Spleen (tissue), 13 donors: ENCODE measurements around the gene LRRC38. TPM values are rescaled to one million over a fixed set of nuclear protein-coding genes. Genes with fewer than 3 reads are reported as not detected.
"Not testable (repeated sequence)": the region's sequence is repeated elsewhere in the genome, so short reads cannot be mapped to it uniquely, and the experiment has no call there.

Experiments used
- DNase-seq: peaks from one replicate; pipeline ENCODE4 v3.0.0-alpha.2; 2020
- H3K27ac ChIP-seq, 8 donors: fragments of 200-600 bp; sonication (generic) in 7 of 8; 1 replicate in 4 of 8; 2 replicates in 4 of 8; pipeline versions ENCODE4 v1.5.0 to v1.8.0; 2016 to 2021; ENCODE audit warnings: inconsistent platforms in 4 of 8, mild to moderate bottlenecking in 4 of 8, moderate library complexity in 1 of 8
- H3K27me3 ChIP-seq, 7 donors: fragments of 200-600 bp; sonication (generic) in 6 of 7; replicated peaks in 1 of 7; 1 replicate in 4 of 7; 2 replicates in 3 of 7; pipeline versions ENCODE4 v1.5.0 to v1.8.0; 2016 to 2021; ENCODE audit warnings: inconsistent platforms in 3 of 7, mild to moderate bottlenecking in 1 of 7
- H3K36me3 ChIP-seq, 6 donors: fragments of 200-600 bp; sonication (generic) in 5 of 6; 1 replicate in 4 of 6; 2 replicates in 2 of 6; pipeline versions ENCODE4 v1.5.0 to v1.8.0; 2016 to 2021; ENCODE audit warnings: inconsistent platforms in 2 of 6
- H3K4me1 ChIP-seq, 6 donors: fragments of 200-600 bp; sonication (generic) in 5 of 6; 1 replicate in 3 of 6; 2 replicates in 3 of 6; pipeline versions ENCODE4 v1.5.0 to v1.8.0; 2016 to 2021; ENCODE audit warnings: inconsistent platforms in 3 of 6
- H3K4me3 ChIP-seq, 8 donors: fragments of 200-600 bp; sonication (generic) in 7 of 8; 1 replicate in 4 of 8; 2 replicates in 4 of 8; pipeline versions ENCODE4 v1.5.0 to v1.8.0; 2016 to 2021; ENCODE audit warnings: inconsistent platforms in 4 of 8, mild to moderate bottlenecking in 4 of 8, moderate library complexity in 2 of 8
- H3K9me3 ChIP-seq, 8 donors: fragments of 200-600 bp; sonication (generic) in 7 of 8; 1 replicate in 4 of 8; 2 replicates in 4 of 8; pipeline versions ENCODE4 v1.5.0 to v1.8.0; 2016 to 2021; ENCODE audit warnings: inconsistent platforms in 4 of 8
- POLR2A ChIP-seq, 3 donors: fragments of 450-650 bp; IDR thresholded peaks; one replicate each; pipeline ENCODE4 v1.5.1; 2017; ENCODE audit warnings: antibody characterized with exemption in 3 of 3, mild to moderate bottlenecking in 1 of 3
- POLR2AphosphoS5 ChIP-seq, 3 donors: sonication (generic); formaldehyde crosslinking; IDR thresholded peaks; one replicate each; pipeline ENCODE4 v1.5.1; 2017; ENCODE audit warnings: antibody characterized with exemption in 3 of 3
- WGBS, 5 donors: extraction: QIAGEN DNeasy Blood & Tissue Kit in 3 of 5; methylation state at CpG; one replicate each; pipeline versions ENCODE4 v1.1.5 to v1.1.7; 2013 to 2018; 5-methylcytosine and 5-hydroxymethylcytosine counted together
- intact Hi-C: fragments of 100-400 bp; cut with DNase I; formaldehyde crosslinking; loops from one replicate; pipeline ENCODE4 v1.15.0; 2023; ENCODE audit warnings: low total_unique reads
- long read RNA-seq, 2 donors: transcript quantifications; one replicate each; lab custom pipeline, GENCODE V29; 2026
- polyA plus RNA-seq, 3 donors: library from polyadenylated mRNA; stranded (reverse); fragments of 200-250 nt; gene quantifications; one replicate each; pipeline ENCODE4 v1.2.1, GENCODE V29; 2013
- total RNA-seq, 7 donors: library from RNA; depleted of rRNA in 3 of 7; stranded (reverse); fragments of >200 nt in 3 of 7; fragmentation: NEBNext Ultra II Directional in 4 of 7; extraction: Animal tissue kit (Norgen Biotek cat#: 25700) in 4 of 7; gene quantifications; one replicate each; pipeline versions ENCODE4 v1.1.0 to v1.2.1, GENCODE V29; 2016 to 2021
- TF ChIP-seq, protein P1 (sequence below), 11 experiments: fragments of 200-600 bp in 7 of 11; fragments of 450-650 bp in 4 of 11; sonication (generic) in 4 of 11; IDR thresholded peaks in 8 of 11; conservative IDR thresholded peaks in 3 of 11; 1 replicate in 7 of 11; 2 replicates in 4 of 11; pipeline versions ENCODE4 v1.4.0 to v1.8.0; 2016 to 2021; ENCODE audit warnings: antibody characterized with exemption in 11 of 11, inconsistent platforms in 4 of 11, mild to moderate bottlenecking in 1 of 11
- donor health status: healthy with polysubstance abuse.
- donor health status: DM: no; HTN: no; CAD: no; lungs with moderate emphysema.
- donor health status: DM: no; HTN: no; CAD: no.
- donor health status: Bipolar disorder and iron deficiency.
- donor health status: healthy.
- donor health status: DM: no; HTN: no; CAD: no.
- donor health status: DM: yes; HTN: yes; CAD: no.

LRRC38 gene
- under 1 TPM in 1 of 7 donors, not detected in 6; 0.28 TPM for total RNA-seq
- polyA plus RNA-seq = under 1 TPM in 1 of 3 donors, not detected in 2; 0.03 TPM
- long read RNA-seq, donor 1 = 0 reads
- long read RNA-seq, donor 2 = 0 reads

DNA sequence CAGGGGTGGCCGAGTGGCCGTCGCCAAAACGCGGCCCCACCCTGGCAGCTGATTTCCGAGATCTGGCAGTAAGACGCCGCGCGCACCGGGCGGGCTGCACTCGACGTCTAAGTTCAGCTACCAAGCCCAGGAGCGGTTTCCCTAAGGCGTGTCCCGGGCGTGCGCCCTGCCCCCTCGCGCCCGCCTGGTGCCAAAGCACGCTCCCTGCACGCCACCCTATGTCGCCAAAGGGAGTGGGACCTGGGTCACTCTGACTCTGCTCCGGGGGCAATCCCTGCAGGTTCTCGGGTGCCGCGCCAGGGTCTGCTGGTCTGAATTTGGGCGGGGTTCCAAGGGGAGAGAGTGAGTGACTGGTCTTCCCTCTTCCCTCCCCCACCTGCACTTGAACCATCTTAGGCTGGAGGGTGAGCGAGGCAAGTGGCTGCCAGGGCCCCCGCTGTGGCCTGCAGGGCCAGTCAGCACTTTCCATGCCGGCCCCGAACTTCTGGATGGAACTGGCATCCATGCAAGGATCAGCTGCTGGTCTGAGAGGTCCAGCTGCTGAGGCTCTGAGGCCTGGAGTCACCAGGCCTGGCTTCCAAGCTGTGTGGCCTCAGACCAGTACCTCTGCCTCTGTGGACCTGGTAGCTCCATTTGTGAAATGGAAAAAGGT lies at the start of gene LRRC38:
Gene LRRC38, minus strand, starts transcription at position 109 of the 652 bp plus-strand sequence. CDS start 410 bp downstream, outside the sequence.
- no peak for DNase-seq
- H3K27me3 ChIP-seq = peaks cover 0 to 96% (median 32%) of the 10 kb centered on the region in 7 donors
- intact Hi-C loops = no loop called here

DNA sequence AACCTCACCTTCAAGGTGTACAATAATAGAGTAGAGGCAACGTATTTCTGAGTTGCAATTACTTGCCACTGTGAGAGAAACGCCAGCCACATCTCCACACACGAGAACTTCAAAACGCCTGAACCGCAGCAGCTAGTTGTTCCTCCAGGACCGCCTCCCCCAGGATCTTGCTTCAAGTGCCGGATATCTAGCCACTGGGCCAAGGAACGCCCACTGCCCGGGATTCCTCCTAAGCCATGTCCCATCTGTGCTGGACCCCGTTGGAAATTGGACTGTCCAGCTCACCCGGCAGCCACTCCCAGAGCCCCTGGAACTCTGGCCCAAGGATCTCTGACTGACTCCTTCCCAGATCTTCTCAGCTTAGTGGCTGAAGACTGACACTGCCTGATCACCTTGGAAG lies 49.2 kb upstream of the LRRC38 start:
- H3K9me3 ChIP-seq, H3K27ac ChIP-seq, H3K36me3 ChIP-seq, H3K4me3 ChIP-seq, H3K4me1 ChIP-seq, intact Hi-C loops, DNase-seq: not testable (repeated sequence)
- WGBS, 5 donors = 90 to 94% (median 91%) methylated on average over 11 of the region's 11 CpGs
- H3K27me3 ChIP-seq = peaks cover 0 to 15% (median 0%) of the 10 kb centered on the region in 7 donors

More for the DNA sequence above, at the start of gene LRRC38:
- Histone ChIP-seq H3K4me3 (no peak within 1 kb of the TSS), H3K27ac (no peak within 1 kb of the TSS), H3K36me3 (no peaks in the 10 kb centered on the region), H3K4me1 (peaks cover 0 to 12% (median 2%) of the 10 kb centered on the region in 6 donors), H3K9me3 (peaks cover 0 to 9% (median 2%) of the 10 kb centered on the region in 8 donors)
- no peak for TF ChIP-seq POLR2A (IDR thresholded peaks at IDR 0.05)
- no peak for TF ChIP-seq POLR2AphosphoS5 (IDR thresholded peaks at IDR 0.05)
- WGBS, 5 donors = 6 to 10% (median 7%) methylated on average over 29 to 34 of the region's 34 CpGs

GRCh38 chr1:13560541-13560940 lies 46.7 kb upstream of the LRRC38 start:
- Histone ChIP-seq H3K36me3 (no peaks in the 10 kb centered on the region), H3K4me1 (no peaks in the 10 kb centered on the region), H3K4me3 (no peak overlapping the region), H3K27me3 (peaks cover 0 to 4% (median 0%) of the 10 kb centered on the region in 7 donors), H3K27ac (no peak overlapping the region), H3K9me3 (no peaks in the 10 kb centered on the region)
- no peak for TF ChIP-seq POLR2A (IDR thresholded peaks at IDR 0.05)
- TF ChIP-seq, protein P1, sequence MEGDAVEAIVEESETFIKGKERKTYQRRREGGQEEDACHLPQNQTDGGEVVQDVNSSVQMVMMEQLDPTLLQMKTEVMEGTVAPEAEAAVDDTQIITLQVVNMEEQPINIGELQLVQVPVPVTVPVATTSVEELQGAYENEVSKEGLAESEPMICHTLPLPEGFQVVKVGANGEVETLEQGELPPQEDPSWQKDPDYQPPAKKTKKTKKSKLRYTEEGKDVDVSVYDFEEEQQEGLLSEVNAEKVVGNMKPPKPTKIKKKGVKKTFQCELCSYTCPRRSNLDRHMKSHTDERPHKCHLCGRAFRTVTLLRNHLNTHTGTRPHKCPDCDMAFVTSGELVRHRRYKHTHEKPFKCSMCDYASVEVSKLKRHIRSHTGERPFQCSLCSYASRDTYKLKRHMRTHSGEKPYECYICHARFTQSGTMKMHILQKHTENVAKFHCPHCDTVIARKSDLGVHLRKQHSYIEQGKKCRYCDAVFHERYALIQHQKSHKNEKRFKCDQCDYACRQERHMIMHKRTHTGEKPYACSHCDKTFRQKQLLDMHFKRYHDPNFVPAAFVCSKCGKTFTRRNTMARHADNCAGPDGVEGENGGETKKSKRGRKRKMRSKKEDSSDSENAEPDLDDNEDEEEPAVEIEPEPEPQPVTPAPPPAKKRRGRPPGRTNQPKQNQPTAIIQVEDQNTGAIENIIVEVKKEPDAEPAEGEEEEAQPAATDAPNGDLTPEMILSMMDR (IDR thresholded peaks at IDR 0.05 in 8 of 11, conservative IDR thresholded peaks at IDR 0.05 in 3 of 11) = no peak
- TF ChIP-seq POLR2AphosphoS5 (IDR thresholded peaks at IDR 0.05) = no peak
- intact Hi-C loops = no loop called here
- no peak for DNase-seq
- WGBS, 5 donors = 77 to 93% (median 82%) methylated on average over 6 of the region's 6 CpGs

DNA sequence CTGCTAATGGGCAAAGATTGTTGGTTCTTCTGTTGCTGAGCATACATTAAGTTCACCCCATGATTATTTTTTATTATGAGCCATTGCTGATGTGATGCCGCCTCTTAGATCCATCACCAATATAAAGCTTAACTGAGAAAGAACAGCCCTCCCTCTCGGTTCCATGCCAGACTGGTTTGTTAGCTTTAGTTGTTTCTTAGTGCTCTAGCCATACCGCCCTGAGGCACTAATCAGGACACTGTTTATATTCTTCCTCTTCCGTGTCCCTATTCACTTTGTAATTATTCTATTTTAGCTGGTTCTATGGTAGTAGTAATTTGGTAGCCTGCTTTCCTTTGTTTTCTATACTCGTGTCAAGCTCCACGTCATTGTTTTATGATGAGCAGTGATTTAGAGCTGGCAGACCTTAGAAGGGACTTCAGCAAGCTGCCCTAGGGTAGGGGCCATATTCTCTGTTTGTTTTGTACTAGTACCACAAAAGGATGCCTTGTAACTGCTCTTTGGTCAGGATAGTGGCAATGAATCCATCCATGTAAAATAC lies 42.5 kb upstream of the LRRC38 start:
- WGBS, 5 donors = 69 to 81% (median 76%) methylated on average over 6 of the region's 6 CpGs
- no peak overlapping the region for H3K4me3 ChIP-seq
- no peaks in the 10 kb centered on the region for H3K9me3 ChIP-seq
- TF ChIP-seq, protein P1 (IDR thresholded peaks at IDR 0.05 in 8 of 11, conservative IDR thresholded peaks at IDR 0.05 in 3 of 11) = no peak
- no peak for TF ChIP-seq POLR2AphosphoS5 (IDR thresholded peaks at IDR 0.05)
- TF ChIP-seq POLR2A (IDR thresholded peaks at IDR 0.05) = no peak
- DNase-seq = no peak
- no peaks in the 10 kb centered on the region for H3K27me3 ChIP-seq
- H3K4me1 ChIP-seq = no peaks in the 10 kb centered on the region
- no peak overlapping the region for H3K27ac ChIP-seq
- H3K36me3 ChIP-seq = no peaks in the 10 kb centered on the region
- intact Hi-C loops = no loop called here

DNA sequence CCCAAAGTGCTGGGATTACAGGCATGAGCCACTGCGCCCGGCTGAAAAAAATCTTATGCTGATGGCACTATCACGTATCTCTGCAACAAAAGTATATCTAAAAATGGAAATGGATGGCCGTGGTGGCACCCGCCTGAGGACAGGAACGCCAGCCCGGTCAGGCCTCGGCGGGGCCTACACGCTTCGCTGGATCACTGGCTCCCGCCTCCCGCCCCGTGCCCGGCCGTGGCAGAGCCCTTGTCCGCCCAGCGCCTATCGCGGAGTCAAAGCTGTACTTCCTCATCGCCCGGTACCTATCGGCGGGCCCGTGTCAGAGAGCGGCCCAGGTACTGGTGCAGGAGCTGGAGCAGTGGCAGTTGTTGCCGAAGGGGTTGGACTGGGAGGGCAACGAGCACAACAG lies 41.0 kb upstream of the LRRC38 start:
- intact Hi-C loops = no loop called here
- peaks cover 0 to 2% (median 0%) of the 10 kb centered on the region in 7 donors for H3K27me3 ChIP-seq
- H3K36me3 ChIP-seq = no peaks in the 10 kb centered on the region
- no peak for DNase-seq
- TF ChIP-seq, protein P1 (IDR thresholded peaks at IDR 0.05 in 8 of 11, conservative IDR thresholded peaks at IDR 0.05 in 3 of 11) = no peak
- TF ChIP-seq POLR2AphosphoS5 (IDR thresholded peaks at IDR 0.05) (no peak), POLR2A (IDR thresholded peaks at IDR 0.05) (no peak)
- no peak overlapping the region for H3K4me3 ChIP-seq
- no peaks in the 10 kb centered on the region for H3K9me3 ChIP-seq
- no peak overlapping the region for H3K27ac ChIP-seq
- 94 to 97% (median 95%) methylated on average over 27 to 28 of the region's 28 CpGs for WGBS, 5 donors
- H3K4me1 ChIP-seq = no peaks in the 10 kb centered on the region
